Measurements from ENCODE around the gene PLCH1. TPM values are rescaled to one million over a fixed set of nuclear protein-coding genes. Genes with fewer than 3 reads are reported as not detected.

Gene PLCH1
- total and polyA plus RNA-seq, 2 donors (not counting 1 experiment from before 2014, with no cell fraction given) = 0.27 TPM; not detected in 1

DNA sequence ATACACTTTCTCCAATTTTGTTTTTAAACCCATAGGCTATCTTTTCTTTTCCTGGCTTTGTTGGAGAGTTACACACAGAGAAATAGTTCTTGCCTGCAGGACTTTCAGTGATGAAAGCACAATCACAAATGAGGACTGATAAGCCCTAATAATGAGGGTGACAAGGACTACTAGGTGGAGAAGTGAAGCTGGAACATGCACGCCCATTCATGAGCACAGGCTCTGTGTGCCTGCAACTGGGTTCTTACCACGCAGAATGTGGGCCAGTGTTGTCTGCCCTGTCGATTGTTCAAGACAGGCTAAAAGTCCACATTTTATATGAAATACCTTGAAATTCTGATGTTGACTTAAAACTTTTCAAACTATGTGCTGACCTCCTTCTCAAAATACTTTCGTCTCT, 289.1 kb downstream of the PLCH1 start:
- ATAC-seq (ENCODE audit: low read depth) (no peak), DNase-seq (no peak)
- Histone ChIP-seq H3K9me3 (ENCODE audit: control extremely low read depth in 1 of 3, control insufficient read depth in 2 of 3, insufficient read depth in 1 of 3, low read length in 2 of 3) (no peaks in the 10 kb centered on the region), H2AFZ (ENCODE audit: insufficient read depth, low read depth, low read length, poor library complexity, severe bottlenecking) (no peak overlapping the region), H3K4me3 (ENCODE audit: control extremely low read depth in 1 of 5, extremely low read depth in 1 of 5, insufficient read depth in 1 of 5, low read depth in 2 of 5, low read length in 4 of 5) (no peak overlapping the region), H3K27me3 (replicated peaks in 1 of 4; ENCODE audit: control extremely low read depth in 1 of 4, control insufficient read depth in 3 of 4, insufficient read depth in 4 of 4, low read length in 3 of 4) (no peaks in the 10 kb centered on the region), H3K36me3 (replicated peaks in 1 of 2; ENCODE audit: control extremely low read depth in 1 of 2, control insufficient read depth in 1 of 2, extremely low read depth in 1 of 2, insufficient read depth in 2 of 2, low read length in 1 of 2) (no peaks in the 10 kb centered on the region), H3K79me2 (ENCODE audit: control insufficient read depth, insufficient read depth, low read length) (no peaks in the 10 kb centered on the region), H3K27ac (ENCODE audit: low read length in 2 of 2) (no peak overlapping the region), H3K4me2 (replicated peaks; ENCODE audit: low read depth, low read length, poor library complexity, severe bottlenecking) (no peak overlapping the region), H3K9ac (ENCODE audit: low read length) (no peak overlapping the region), H4K20me1 (ENCODE audit: control insufficient read depth, insufficient read depth, low read length, poor library complexity, severe bottlenecking) (no peaks in the 10 kb centered on the region), H3K4me1 (ENCODE audit: control insufficient read depth in 2 of 2, insufficient read depth in 2 of 2, low read length in 2 of 2) (no peaks in the 10 kb centered on the region)
- POLR2A ChIA-PET = no interaction called here
- TF ChIP-seq EZH2 (IDR thresholded peaks at IDR 0.05; ENCODE audit: borderline replicate concordance, insufficient read depth, low read depth, low read length, poor library complexity, severe bottlenecking) = no peak
- TF ChIP-seq, protein P1, sequence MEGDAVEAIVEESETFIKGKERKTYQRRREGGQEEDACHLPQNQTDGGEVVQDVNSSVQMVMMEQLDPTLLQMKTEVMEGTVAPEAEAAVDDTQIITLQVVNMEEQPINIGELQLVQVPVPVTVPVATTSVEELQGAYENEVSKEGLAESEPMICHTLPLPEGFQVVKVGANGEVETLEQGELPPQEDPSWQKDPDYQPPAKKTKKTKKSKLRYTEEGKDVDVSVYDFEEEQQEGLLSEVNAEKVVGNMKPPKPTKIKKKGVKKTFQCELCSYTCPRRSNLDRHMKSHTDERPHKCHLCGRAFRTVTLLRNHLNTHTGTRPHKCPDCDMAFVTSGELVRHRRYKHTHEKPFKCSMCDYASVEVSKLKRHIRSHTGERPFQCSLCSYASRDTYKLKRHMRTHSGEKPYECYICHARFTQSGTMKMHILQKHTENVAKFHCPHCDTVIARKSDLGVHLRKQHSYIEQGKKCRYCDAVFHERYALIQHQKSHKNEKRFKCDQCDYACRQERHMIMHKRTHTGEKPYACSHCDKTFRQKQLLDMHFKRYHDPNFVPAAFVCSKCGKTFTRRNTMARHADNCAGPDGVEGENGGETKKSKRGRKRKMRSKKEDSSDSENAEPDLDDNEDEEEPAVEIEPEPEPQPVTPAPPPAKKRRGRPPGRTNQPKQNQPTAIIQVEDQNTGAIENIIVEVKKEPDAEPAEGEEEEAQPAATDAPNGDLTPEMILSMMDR (IDR thresholded peaks at IDR 0.05) = no peak
- no CpG with 5 or more reads among the region's 4 CpGs for WGBS (ENCODE audit: insufficient coverage)
- intact Hi-C loops (cut with micrococcal nuclease) = no loop called here
- Mint-ChIP-seq H3K4me3 (no peak overlapping the region), H3K4me1 (no peaks in the 10 kb centered on the region), H3K27me3 (no peaks in the 10 kb centered on the region), H3K27ac (no peak overlapping the region), H3K9me3 (ENCODE audit: insufficient read depth) (no peaks in the 10 kb centered on the region)
- CTCF ChIA-PET = no interaction called here

GRCh38 chr3:155453512-155453911, 291.4 kb downstream of the PLCH1 start:
- H3K4me2 ChIP-seq (replicated peaks; ENCODE audit: low read depth, low read length, poor library complexity, severe bottlenecking) = no peak overlapping the region
- no peaks in the 10 kb centered on the region for H3K36me3 ChIP-seq (replicated peaks in 1 of 2; ENCODE audit: control extremely low read depth in 1 of 2, control insufficient read depth in 1 of 2, extremely low read depth in 1 of 2, insufficient read depth in 2 of 2, low read length in 1 of 2)
- POLR2A ChIA-PET = no interaction called here
- H4K20me1 ChIP-seq (ENCODE audit: control insufficient read depth, insufficient read depth, low read length, poor library complexity, severe bottlenecking) = no peaks in the 10 kb centered on the region
- no peak overlapping the region for H3K27ac ChIP-seq (ENCODE audit: low read length in 2 of 2)
- no CpG with 5 or more reads among the region's 1 CpG for WGBS (ENCODE audit: insufficient coverage)
- H3K4me3 Mint-ChIP-seq = no peak overlapping the region
- H3K27me3 Mint-ChIP-seq = no peaks in the 10 kb centered on the region
- ATAC-seq (ENCODE audit: low read depth) (no peak), DNase-seq (no peak)
- no peaks in the 10 kb centered on the region for H3K9me3 ChIP-seq (ENCODE audit: control extremely low read depth in 1 of 3, control insufficient read depth in 2 of 3, insufficient read depth in 1 of 3, low read length in 2 of 3)
- TF ChIP-seq, protein P1 (IDR thresholded peaks at IDR 0.05) = no peak
- TF ChIP-seq EZH2 (IDR thresholded peaks at IDR 0.05; ENCODE audit: borderline replicate concordance, insufficient read depth, low read depth, low read length, poor library complexity, severe bottlenecking) = no peak
- H3K27me3 ChIP-seq (replicated peaks in 1 of 4; ENCODE audit: control extremely low read depth in 1 of 4, control insufficient read depth in 3 of 4, insufficient read depth in 4 of 4, low read length in 3 of 4) = no peaks in the 10 kb centered on the region
- H3K79me2 ChIP-seq (ENCODE audit: control insufficient read depth, insufficient read depth, low read length) = no peaks in the 10 kb centered on the region
- intact Hi-C loops (cut with micrococcal nuclease) = no loop called here
- H3K9me3 Mint-ChIP-seq (ENCODE audit: insufficient read depth) = no peaks in the 10 kb centered on the region
- H3K4me1 Mint-ChIP-seq = no peaks in the 10 kb centered on the region
- no peak overlapping the region for H2AFZ ChIP-seq (ENCODE audit: insufficient read depth, low read depth, low read length, poor library complexity, severe bottlenecking)
- no peaks in the 10 kb centered on the region for H3K4me1 ChIP-seq (ENCODE audit: control insufficient read depth in 2 of 2, insufficient read depth in 2 of 2, low read length in 2 of 2)
- no peak overlapping the region for H3K9ac ChIP-seq (ENCODE audit: low read length)
- no peak overlapping the region for H3K27ac Mint-ChIP-seq
- H3K4me3 ChIP-seq (ENCODE audit: control extremely low read depth in 1 of 5, extremely low read depth in 1 of 5, insufficient read depth in 1 of 5, low read depth in 2 of 5, low read length in 4 of 5) = no peak overlapping the region
- CTCF ChIA-PET = no interaction called here

Data from B cell (primary cell).